ENCODE results near the gene ESR1.

ESR1 gene

DNA sequence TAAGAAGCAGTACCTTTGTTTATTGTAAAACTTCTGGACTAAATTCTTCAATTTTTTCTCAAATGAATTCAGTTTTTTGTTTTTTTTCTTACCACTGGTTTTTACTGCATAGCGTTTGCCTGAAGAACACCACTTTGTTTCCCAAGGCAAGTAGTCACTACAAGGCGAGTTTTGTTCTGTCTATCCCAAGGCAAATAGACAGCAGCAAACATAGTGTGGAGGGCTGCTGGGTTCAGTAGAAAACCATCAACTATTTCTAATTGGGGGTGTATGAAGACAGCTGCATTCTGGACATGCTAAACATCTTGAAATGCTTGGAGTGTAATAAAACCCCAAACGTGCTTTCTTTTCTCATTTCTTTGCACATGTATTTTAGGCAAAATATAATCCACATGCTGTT, 197.4 kb downstream of the ESR1 start:
- Histone ChIP-seq H3K27ac (ENCODE audit: low read length) (no peak overlapping the region), H4K20me1 (ENCODE audit: insufficient read depth, low read length) (no peaks in the 10 kb centered on the region), H3K4me2 (ENCODE audit: low read depth, low read length) (no peak overlapping the region), H3K4me3 (ENCODE audit: low read length) (no peak overlapping the region), H3K27me3 (replicated peaks; ENCODE audit: insufficient read depth, low read length) (no peaks in the 10 kb centered on the region), H2AFZ (ENCODE audit: low read length) (no peak overlapping the region), H3K9me3 (replicated peaks; ENCODE audit: insufficient read depth, low read length) (no peaks in the 10 kb centered on the region), H3K9ac (ENCODE audit: low read length) (no peak overlapping the region), H3K4me1 (ENCODE audit: low read length) (0 out of 2 replicates have a peak, but pooled peaks cover 3% of the 10 kb centered on the region), H3K9me2 (replicated peaks; ENCODE audit: insufficient read depth, low read length) (no peaks in the 10 kb centered on the region), H3F3A (ENCODE audit: insufficient read depth, low read length) (no peaks in the 10 kb centered on the region), H3K36me3 (replicated peaks; ENCODE audit: insufficient read depth, low read length) (no peaks in the 10 kb centered on the region), H3K79me2 (ENCODE audit: low read length) (no peaks in the 10 kb centered on the region)
- no peak for TF ChIP-seq EZH2phosphoT487 (IDR thresholded peaks at IDR 0.05; ENCODE audit: low read length)
- TF ChIP-seq, protein P1, sequence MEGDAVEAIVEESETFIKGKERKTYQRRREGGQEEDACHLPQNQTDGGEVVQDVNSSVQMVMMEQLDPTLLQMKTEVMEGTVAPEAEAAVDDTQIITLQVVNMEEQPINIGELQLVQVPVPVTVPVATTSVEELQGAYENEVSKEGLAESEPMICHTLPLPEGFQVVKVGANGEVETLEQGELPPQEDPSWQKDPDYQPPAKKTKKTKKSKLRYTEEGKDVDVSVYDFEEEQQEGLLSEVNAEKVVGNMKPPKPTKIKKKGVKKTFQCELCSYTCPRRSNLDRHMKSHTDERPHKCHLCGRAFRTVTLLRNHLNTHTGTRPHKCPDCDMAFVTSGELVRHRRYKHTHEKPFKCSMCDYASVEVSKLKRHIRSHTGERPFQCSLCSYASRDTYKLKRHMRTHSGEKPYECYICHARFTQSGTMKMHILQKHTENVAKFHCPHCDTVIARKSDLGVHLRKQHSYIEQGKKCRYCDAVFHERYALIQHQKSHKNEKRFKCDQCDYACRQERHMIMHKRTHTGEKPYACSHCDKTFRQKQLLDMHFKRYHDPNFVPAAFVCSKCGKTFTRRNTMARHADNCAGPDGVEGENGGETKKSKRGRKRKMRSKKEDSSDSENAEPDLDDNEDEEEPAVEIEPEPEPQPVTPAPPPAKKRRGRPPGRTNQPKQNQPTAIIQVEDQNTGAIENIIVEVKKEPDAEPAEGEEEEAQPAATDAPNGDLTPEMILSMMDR (IDR thresholded peaks at IDR 0.05; ENCODE audit: low read length): no peak
- TF ChIP-seq EZH2 (optimal IDR thresholded peaks at IDR 0.05; ENCODE audit: low read depth, low read length): no peak
- DNase-seq: no peak

DNA sequence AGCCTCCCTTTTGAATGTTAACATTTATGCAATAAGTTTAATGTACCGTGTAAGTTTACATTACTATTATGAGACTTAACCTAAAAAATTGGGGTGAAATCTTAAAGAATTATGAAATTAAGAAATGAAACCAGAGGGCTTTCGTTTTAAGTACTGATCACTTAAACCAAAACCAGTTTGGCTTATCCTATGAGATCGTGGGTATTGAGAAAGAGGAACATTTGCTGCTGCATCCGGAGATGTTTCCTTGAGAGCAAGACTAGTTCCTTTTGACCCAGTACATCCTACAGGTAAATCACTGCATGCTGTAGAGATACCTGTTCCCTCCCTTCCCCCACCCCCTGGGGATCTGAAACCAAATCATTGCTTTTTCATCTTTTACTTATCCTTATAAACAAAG, 201.3 kb downstream of the ESR1 start:
- Histone ChIP-seq H3F3A (ENCODE audit: insufficient read depth, low read length) (no peaks in the 10 kb centered on the region), H3K4me3 (ENCODE audit: low read length) (no peak overlapping the region), H2AFZ (ENCODE audit: low read length) (no peak overlapping the region), H3K4me1 (ENCODE audit: low read length) (0 out of 2 replicates have a peak, but pooled peaks cover 3% of the 10 kb centered on the region), H3K4me2 (ENCODE audit: low read depth, low read length) (no peak overlapping the region), H3K27me3 (replicated peaks; ENCODE audit: insufficient read depth, low read length) (no peaks in the 10 kb centered on the region), H4K20me1 (ENCODE audit: insufficient read depth, low read length) (no peaks in the 10 kb centered on the region), H3K79me2 (ENCODE audit: low read length) (no peaks in the 10 kb centered on the region), H3K9me2 (replicated peaks; ENCODE audit: insufficient read depth, low read length) (no peaks in the 10 kb centered on the region), H3K9ac (ENCODE audit: low read length) (no peak overlapping the region), H3K9me3 (replicated peaks; ENCODE audit: insufficient read depth, low read length) (no peaks in the 10 kb centered on the region), H3K27ac (ENCODE audit: low read length) (no peak overlapping the region), H3K36me3 (replicated peaks; ENCODE audit: insufficient read depth, low read length) (no peaks in the 10 kb centered on the region)
- no peak for TF ChIP-seq EZH2phosphoT487 (IDR thresholded peaks at IDR 0.05; ENCODE audit: low read length)
- TF ChIP-seq, protein P1 (IDR thresholded peaks at IDR 0.05; ENCODE audit: low read length): no peak
- no peak for DNase-seq

DNA sequence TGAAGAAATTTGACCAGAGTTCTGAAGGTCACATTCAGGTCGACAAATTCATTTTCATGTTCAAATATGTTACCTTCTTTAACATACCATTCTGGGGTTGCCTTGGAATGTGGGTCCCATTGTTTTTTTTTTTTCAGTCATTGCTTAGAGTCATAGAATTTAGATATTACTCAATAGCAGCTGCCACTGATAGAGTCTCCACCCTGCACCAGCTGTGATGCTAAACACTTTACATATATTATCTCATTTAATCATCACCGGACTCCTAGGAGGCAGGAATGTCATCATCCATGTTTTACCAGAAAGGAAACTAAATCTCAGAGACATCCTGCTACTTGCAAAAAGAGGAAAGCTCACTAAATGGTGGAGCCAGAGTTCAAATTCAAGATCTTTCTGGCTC, 204.7 kb downstream of the ESR1 start:
- Histone ChIP-seq H4K20me1 (ENCODE audit: insufficient read depth, low read length) (no peaks in the 10 kb centered on the region), H3K27me3 (replicated peaks; ENCODE audit: insufficient read depth, low read length) (no peaks in the 10 kb centered on the region), H3K4me2 (ENCODE audit: low read depth, low read length) (no peak overlapping the region), H3K4me3 (ENCODE audit: low read length) (no peak overlapping the region), H3K36me3 (replicated peaks; ENCODE audit: insufficient read depth, low read length) (no peaks in the 10 kb centered on the region), H3K27ac (ENCODE audit: low read length) (no peak overlapping the region), H3K9me2 (replicated peaks; ENCODE audit: insufficient read depth, low read length) (no peaks in the 10 kb centered on the region), H3K4me1 (ENCODE audit: low read length) (no peaks in the 10 kb centered on the region), H3K9me3 (replicated peaks; ENCODE audit: insufficient read depth, low read length) (no peaks in the 10 kb centered on the region), H2AFZ (ENCODE audit: low read length) (no peak overlapping the region), H3F3A (ENCODE audit: insufficient read depth, low read length) (no peaks in the 10 kb centered on the region), H3K79me2 (ENCODE audit: low read length) (no peaks in the 10 kb centered on the region), H3K9ac (ENCODE audit: low read length) (no peak overlapping the region)
- DNase-seq: no peak
- TF ChIP-seq, protein P1 (IDR thresholded peaks at IDR 0.05; ENCODE audit: low read length): no peak
- no peak for TF ChIP-seq EZH2phosphoT487 (IDR thresholded peaks at IDR 0.05; ENCODE audit: low read length)
- TF ChIP-seq EZH2 (optimal IDR thresholded peaks at IDR 0.05; ENCODE audit: low read depth, low read length): no peak

Measured in MM.1S (cell line).